GM12878 (cell line): ENCODE data around the gene RNF11. TPM values are rescaled to one million over a fixed set of nuclear protein-coding genes. Genes with fewer than 3 reads are reported as not detected.
"Not testable (repeated sequence)": the region's sequence is repeated elsewhere in the genome, so short reads cannot be mapped to it uniquely, and the experiment has no call there.

Source experiments
- ATAC-seq: fragments of 200-7000 bp; cut with Tn5 transposase; 3 replicates; pipeline ENCODE4 v1.9.1; 2020; ENCODE audit warnings: mild to moderate bottlenecking, moderate library complexity
- BruUV-seq: library from RNA; stranded (reverse); fragments of 400-500 nt; replicated peaks from 2 replicates; lab custom pipeline; 2021; lab: Mats Ljungman, UMichigan
- CTCF ChIA-PET: fragments of 300-600 bp; sonication (Branson Sonifier 250); formaldehyde crosslinking; extraction: SDS; loops from one replicate; lab custom pipeline; 2021; ENCODE audit warnings: inconsistent platforms; lab: Yijun Ruan, JAX
- POLR2A ChIA-PET: fragments of 350-600 bp; formaldehyde crosslinking; extraction: SDS; loops from one replicate; lab custom pipeline; 2021; ENCODE audit warnings: inconsistent platforms; lab: Charles Lee
- RAD21 ChIA-PET: fragments of 300-600 bp; sonication (Branson Sonifier 250); formaldehyde crosslinking; loops from one replicate; lab custom pipeline; 2023; ENCODE audit warnings: antibody characterized with exemption; ENCODE audit not compliant: unreplicated experiment; lab: Charles Lee
- SMC1A ChIA-PET: fragments of 300-600 bp; sonication (Branson Sonifier 250); formaldehyde crosslinking; loops from one replicate; lab custom pipeline; 2023; ENCODE audit not compliant: unreplicated experiment, uncharacterized antibody; lab: Charles Lee
- DNase-seq: peaks from one replicate; pipeline ENCODE4 v3.0.0-alpha.2; 2011; ENCODE audit warnings: low read depth, low spot score
- FAIRE-seq: peaks from 3 replicates; lab custom pipeline; 2011; peaks lifted over from hg19 to GRCh38; lab: Jason Lieb, UNC
- H2AFZ ChIP-seq: 2 replicates; pipeline ENCODE4 v1.6.0; 2011; ENCODE audit warnings: low read depth, low read length, control low read depth; ENCODE audit not compliant: control insufficient read depth
- H3K27ac ChIP-seq: 2 replicates; pipeline ENCODE4 v1.5.1; 2011; ENCODE audit warnings: control low read depth; ENCODE audit not compliant: control insufficient read depth, insufficient read depth
- H3K27me3 ChIP-seq, 2 experiments: replicated peaks in 1 of 2; 2 replicates each; pipeline versions ENCODE4 v1.6.0 to v1.6.1; 2011; ENCODE audit warnings: low read length in 1 of 2; ENCODE audit not compliant: control insufficient read depth in 2 of 2, insufficient read depth in 2 of 2
- H3K36me3 ChIP-seq, 2 experiments: 2 replicates each; pipeline ENCODE4 v1.5.1; 2011; ENCODE audit warnings: low read length in 1 of 2; ENCODE audit not compliant: control insufficient read depth in 2 of 2, insufficient read depth in 2 of 2
- H3K4me1 ChIP-seq: 2 replicates; pipeline ENCODE4 v1.6.1; 2011; ENCODE audit warnings: mild to moderate bottlenecking, low read length, moderate library complexity, mixed read lengths; ENCODE audit not compliant: control insufficient read depth, insufficient read depth
- H3K4me2 ChIP-seq: 2 replicates; pipeline ENCODE4 v1.6.0; 2011; ENCODE audit warnings: control low read depth; ENCODE audit not compliant: control insufficient read depth, insufficient read depth
- H3K4me3 ChIP-seq: fragments of 200-600 bp; sonication (generic); 2 replicates; pipeline ENCODE4 v1.5.1; 2016
- H3K79me2 ChIP-seq: 2 replicates; pipeline ENCODE4 v1.6.0; 2011; ENCODE audit warnings: low read length; ENCODE audit not compliant: control insufficient read depth, insufficient read depth
- H3K9ac ChIP-seq: 2 replicates; pipeline ENCODE4 v1.8.0; 2011; ENCODE audit warnings: low read length, control low read depth, mixed read lengths; ENCODE audit not compliant: control insufficient read depth, insufficient read depth
- H3K9me3 ChIP-seq: replicated peaks from 3 replicates; pipeline ENCODE4 v1.5.1; 2011; ENCODE audit warnings: mild to moderate bottlenecking, low read length; ENCODE audit not compliant: control insufficient read depth, insufficient read depth
- H4K20me1 ChIP-seq: 2 replicates; pipeline ENCODE4 v1.6.0; 2011; ENCODE audit not compliant: control insufficient read depth, insufficient read depth
- BACH1 ChIP-seq: fragments of 450-650 bp; IDR thresholded peaks from 2 replicates; pipeline ENCODE4 v1.6.1; 2017; ENCODE audit warnings: mild to moderate bottlenecking, borderline replicate concordance
- E2F8 ChIP-seq: fragments of 450-650 bp; IDR thresholded peaks from 2 replicates; pipeline ENCODE4 v1.6.1; 2018; ENCODE audit warnings: mild to moderate bottlenecking, low read depth, moderate library complexity; ENCODE audit not compliant: partially characterized antibody
- EGR1 ChIP-seq, 2 experiments: IDR thresholded peaks; 1 replicate in 1 of 2; 2 replicates in 1 of 2; pipeline ENCODE4 v1.6.1; 2011 to 2012; ENCODE audit warnings: low read depth in 2 of 2, low read length in 2 of 2, borderline replicate concordance in 1 of 2, mild to moderate bottlenecking in 1 of 2, moderate library complexity in 1 of 2
- GATAD2B ChIP-seq: fragments of 450-650 bp; conservative IDR thresholded peaks from 2 replicates; pipeline ENCODE4 v1.6.1; 2017; ENCODE audit warnings: low read depth, mild to moderate bottlenecking, moderate library complexity
- NR2C1 ChIP-seq: fragments of 450-650 bp; IDR thresholded peaks from 2 replicates; pipeline ENCODE4 v1.6.1; 2017; ENCODE audit warnings: antibody characterized with exemption, mild to moderate bottlenecking, moderate library complexity
- PML ChIP-seq: IDR thresholded peaks from 2 replicates; pipeline ENCODE4 v1.6.1; 2012; ENCODE audit warnings: low read length, inconsistent platforms
- PRDM15 ChIP-seq: fragments of 450-650 bp; formaldehyde crosslinking; IDR thresholded peaks from 2 replicates; pipeline ENCODE4 v1.4.0; 2020; ENCODE audit warnings: mild to moderate bottlenecking, moderate library complexity
- WGBS: methylation state at CpG from one replicate; pipeline ENCODE4 v1.1.6; 2016; ENCODE audit warnings: low lambda C conversion rate; ENCODE audit not compliant: insufficient replicate concordance, insufficient coverage; ENCODE audit errors: missing lambda C conversion rate; 5-methylcytosine and 5-hydroxymethylcytosine counted together
- in situ Hi-C: fragments of 300-500 bp; cut with MboI; formaldehyde crosslinking; loops from 9 replicates; pipeline ENCODE4 v1.14.3; 2018; ENCODE audit warnings: mixed read lengths
- intact Hi-C: fragments of 100-400 bp; cut with micrococcal nuclease; formaldehyde crosslinking; loops from one replicate; pipeline ENCODE4 v1.14.2; 2022; ENCODE audit not compliant: unreplicated experiment
- polyA plus RNA-seq, 11 experiments: library from polyadenylated mRNA; depleted of rRNA in 4 of 11; unstranded in 6 of 11; stranded (reverse) in 5 of 11; fragments of >200 nt; fragmentation: Nextera tagmentation in 4 of 11; fragmentation: Illumina TruSeq in 1 of 11; extraction: Ambion mirVana in 4 of 11; extraction: Trizol in 1 of 11; gene quantifications; 1 replicate in 1 of 11; 2 replicates in 10 of 11; pipeline versions ENCODE4 v1.2.1 to v1.2.3, GENCODE V29; 2011 to 2016; ENCODE audit warnings: inconsistent platforms in 2 of 11, missing spikeins in 2 of 11, low read depth in 1 of 11
- total RNA-seq, 4 experiments: library from RNA; depleted of rRNA in 3 of 4; stranded (reverse); fragments of >200 nt in 3 of 4; fragmentation: Illumina TruSeq in 1 of 4; extraction: Trizol in 1 of 4; gene quantifications; 2 replicates each; pipeline versions ENCODE4 v1.2.1 to v1.2.3, GENCODE V29; 2013 to 2021

The RNF11 gene
- total and polyA plus RNA-seq, 10 of the 15 experiments (the other 5 are each of a cell fraction or from before 2014, with no cell fraction given): 9.5 to 43.6 (median 32.3) TPM

GRCh38 chr1:51219022-51219421, 17.1 kb upstream of the RNF11 start:
- SMC1A ChIA-PET: no interaction called here
- H2AFZ ChIP-seq: no peak overlapping the region
- intact Hi-C loops (no loop called here), in situ Hi-C loops (no loop called here)
- TF ChIP-seq GATAD2B (no peak), PML (no peak), BACH1 (no peak), EGR1 (IDR thresholded peaks at IDR 0.05; ENCODE audit: borderline replicate concordance in 1 of 2, low read depth in 2 of 2, low read length in 2 of 2) (no peak), E2F8 (no peak), PRDM15 (CRISPR knock-in tag) (no peak), NR2C1 (no peak)
- FAIRE-seq: no peak
- no peaks in the 10 kb centered on the region for H4K20me1 ChIP-seq
- CTCF ChIA-PET: interaction anchor here (1.3 to 3.1 kb wide), 2 partner anchors 17 to 77 kb away, joined by 4 to 17 read pairs; partner anchors contain the start of gene RNF11
- no TSS peak for BruUV-seq
- H3K79me2 ChIP-seq: no peaks in the 10 kb centered on the region
- RAD21 ChIA-PET: no interaction called here
- no peaks in the 10 kb centered on the region for H3K27me3 ChIP-seq
- H3K4me2 ChIP-seq: no peak overlapping the region
- H3K9me3 ChIP-seq: no peaks in the 10 kb centered on the region; the same call in 2 of the 3 replicates
- H3K36me3 ChIP-seq: no peaks in the 10 kb centered on the region
- peaks cover 11% of the 10 kb centered on the region for H3K4me1 ChIP-seq
- no peak overlapping the region for H3K9ac ChIP-seq
- no peak for DNase-seq
- H3K27ac ChIP-seq: no peak overlapping the region
- H3K4me3 ChIP-seq: no peak overlapping the region
- 86% methylated on average over 5 of the region's 5 CpGs for WGBS
- POLR2A ChIA-PET: no interaction called here
- no peak for ATAC-seq

DNA sequence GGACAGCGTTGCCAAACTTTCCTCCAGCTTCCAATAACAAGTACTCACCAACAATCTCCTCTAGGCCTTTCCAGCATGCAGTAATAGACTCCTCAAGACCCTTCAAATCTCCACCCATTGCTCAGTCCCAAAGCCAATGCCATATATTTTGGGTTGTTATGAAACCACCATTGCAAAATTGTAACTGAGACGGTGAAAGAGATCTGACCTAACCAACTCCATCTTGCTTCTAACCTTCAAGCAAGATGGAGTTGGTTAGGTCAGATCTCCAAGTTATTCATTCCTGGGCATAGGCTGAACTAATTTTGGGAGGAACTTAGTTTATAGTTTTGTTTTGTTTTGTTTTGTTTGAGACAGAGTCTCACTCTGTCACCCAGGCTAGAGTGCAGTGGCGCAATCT, 14.5 kb upstream of the RNF11 start:
- H3K4me3 ChIP-seq, H2AFZ ChIP-seq, H3K27ac ChIP-seq, H3K27me3 ChIP-seq, SMC1A ChIA-PET, ATAC-seq, H3K4me1 ChIP-seq, H3K9me3 ChIP-seq, H3K79me2 ChIP-seq, BruUV-seq, FAIRE-seq, H3K9ac ChIP-seq, H3K4me2 ChIP-seq, POLR2A ChIA-PET, in situ Hi-C loops, H3K36me3 ChIP-seq, DNase-seq, intact Hi-C loops, RAD21 ChIA-PET, H4K20me1 ChIP-seq: not testable (repeated sequence)
- WGBS: 85% methylated on average over 3 of the region's 3 CpGs
- CTCF ChIA-PET: interaction anchor here (1.3 kb wide), 1 partner anchor 11 kb away, joined by 3 read pairs; no protein-coding TSS in a partner anchor
